ENCODE measurements around the gene FGF19. TPM values are rescaled to one million over a fixed set of nuclear protein-coding genes. Genes with fewer than 3 reads are reported as not detected.

The FGF19 gene
- total RNA-seq, 3 donors from 2014 or later, result not detected

DNA sequence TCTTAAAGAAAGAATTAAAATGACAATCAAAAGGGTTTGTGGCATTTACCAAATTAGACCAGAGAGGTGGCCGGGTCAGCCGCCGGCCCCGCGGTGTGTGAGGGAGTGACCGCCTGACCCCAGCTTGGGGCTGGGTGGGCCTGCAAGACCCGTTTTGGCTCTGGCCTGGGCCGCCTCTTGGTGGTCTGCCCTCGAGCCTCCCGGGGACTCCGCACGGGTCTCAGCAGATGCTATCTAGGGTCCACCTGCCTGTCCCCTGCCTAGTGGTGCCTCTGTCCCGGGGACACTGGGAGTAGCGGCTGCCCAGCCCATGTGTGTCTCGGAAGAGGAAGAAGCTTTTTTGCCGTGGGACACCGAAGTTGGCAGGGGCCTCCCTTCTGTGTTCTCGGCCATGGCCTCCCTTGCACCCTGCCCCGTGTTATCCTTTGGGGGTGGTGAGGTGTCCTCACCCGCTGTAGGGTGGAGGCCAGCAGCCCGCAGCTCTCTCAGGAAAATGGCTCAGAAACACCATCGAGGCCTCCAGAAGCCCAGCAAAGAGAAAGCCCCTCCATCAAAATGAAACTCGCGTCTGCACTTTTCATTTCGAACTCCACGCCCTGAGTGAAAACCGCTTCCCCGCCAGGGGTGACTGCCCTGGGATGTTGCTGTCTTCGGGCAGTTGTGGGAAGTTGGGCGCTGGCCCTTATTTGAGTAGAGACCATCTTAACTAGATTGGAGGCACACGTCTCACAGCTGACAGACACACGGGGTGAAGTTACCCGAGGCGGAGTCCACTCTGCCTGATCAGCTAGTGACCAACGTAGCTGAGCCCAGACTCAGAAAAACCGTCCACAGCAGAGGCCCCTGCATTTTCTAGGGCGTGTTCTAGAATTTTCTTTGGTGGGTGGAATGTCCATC, 54.9 kb downstream of the FGF19 start:
- H3K36me3 ChIP-seq, result peaks cover 4% of the 10 kb centered on the region
- no peaks in the 10 kb centered on the region for H3K9me3 ChIP-seq
- intact Hi-C loops (cut with DNase I; ENCODE audit: low total_unique reads), result loop anchor here (5.0 to 10.0 kb wide), 2 partner anchors 354 to 1008 kb away; partner anchors contain the start of gene MYEOV
- no peaks in the 10 kb centered on the region for H3K27me3 ChIP-seq
- TF ChIP-seq POLR2AphosphoS5 (IDR thresholded peaks at IDR 0.05), result no peak
- TF ChIP-seq POLR2A (IDR thresholded peaks at IDR 0.05), result no peak
- TF ChIP-seq, protein P1, sequence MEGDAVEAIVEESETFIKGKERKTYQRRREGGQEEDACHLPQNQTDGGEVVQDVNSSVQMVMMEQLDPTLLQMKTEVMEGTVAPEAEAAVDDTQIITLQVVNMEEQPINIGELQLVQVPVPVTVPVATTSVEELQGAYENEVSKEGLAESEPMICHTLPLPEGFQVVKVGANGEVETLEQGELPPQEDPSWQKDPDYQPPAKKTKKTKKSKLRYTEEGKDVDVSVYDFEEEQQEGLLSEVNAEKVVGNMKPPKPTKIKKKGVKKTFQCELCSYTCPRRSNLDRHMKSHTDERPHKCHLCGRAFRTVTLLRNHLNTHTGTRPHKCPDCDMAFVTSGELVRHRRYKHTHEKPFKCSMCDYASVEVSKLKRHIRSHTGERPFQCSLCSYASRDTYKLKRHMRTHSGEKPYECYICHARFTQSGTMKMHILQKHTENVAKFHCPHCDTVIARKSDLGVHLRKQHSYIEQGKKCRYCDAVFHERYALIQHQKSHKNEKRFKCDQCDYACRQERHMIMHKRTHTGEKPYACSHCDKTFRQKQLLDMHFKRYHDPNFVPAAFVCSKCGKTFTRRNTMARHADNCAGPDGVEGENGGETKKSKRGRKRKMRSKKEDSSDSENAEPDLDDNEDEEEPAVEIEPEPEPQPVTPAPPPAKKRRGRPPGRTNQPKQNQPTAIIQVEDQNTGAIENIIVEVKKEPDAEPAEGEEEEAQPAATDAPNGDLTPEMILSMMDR (IDR thresholded peaks at IDR 0.05), result no peak
- DNase-seq (ENCODE audit: low spot score in 2 of 2), result no peak
- H3K4me1 ChIP-seq, result peaks cover 0 to 9% of the 10 kb centered on the region in 2 donors
- peak overlapping the region in 1 of 2 donors; percentile 69 for H3K27ac ChIP-seq
- H3K4me3 ChIP-seq, result no peak overlapping the region

Other genes starting within 250 kb of the FGF19 start
- not detected for gene LINC01488, start 222.4 kb downstream of the FGF19 start, total RNA-seq
- gene CCND1, start 62.9 kb downstream of the FGF19 start, total RNA-seq, result 100 to 1,000 TPM in 1 of 3 donors, 10 to 100 TPM in 2; 42.3 to 199 (median 99.0) TPM
- gene LTO1, start 28.7 kb downstream of the FGF19 start, total RNA-seq, result 10 to 100 TPM; 14.1 to 25.5 (median 18.7) TPM
- gene FGF4, start 71.3 kb upstream of the FGF19 start, total RNA-seq, result not detected
- not detected for gene FGF3, start 115.4 kb upstream of the FGF19 start, total RNA-seq

Data from breast epithelium (tissue), 4 donors.